ENCODE data around the gene PITPNC1. TPM values are rescaled to one million over a fixed set of nuclear protein-coding genes. Genes with fewer than 3 reads are reported as not detected.

PITPNC1 gene
- total and polyA plus RNA-seq, 2 donors (not counting 3 experiments of a cell fraction or from before 2014, with no cell fraction given) = 2.4 to 9.6 TPM

DNA sequence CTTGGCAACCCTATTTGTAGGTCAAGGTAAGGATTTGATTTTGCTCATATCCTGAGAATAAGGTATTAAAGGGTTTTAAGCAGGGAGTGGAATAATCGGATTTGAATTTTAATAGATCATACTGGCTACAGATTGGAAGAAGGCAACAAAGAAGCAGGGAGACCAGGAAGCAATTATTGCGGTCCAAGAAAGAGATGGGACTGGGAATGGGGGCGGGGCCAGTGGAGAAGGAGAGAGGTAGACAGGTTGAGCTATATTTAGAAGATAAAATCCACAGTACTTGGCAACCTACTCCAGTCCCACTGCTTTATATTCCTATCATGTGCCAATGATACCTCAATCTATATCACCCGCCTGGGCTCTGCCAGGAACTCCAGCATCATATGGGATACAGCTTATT, 334.8 kb downstream of the PITPNC1 start:
- FAIRE-seq (no peak), DNase-seq (ENCODE audit: low read depth, low spot score) (no peak)
- Histone ChIP-seq H3K4me1 (ENCODE audit: control insufficient read depth, extremely low read depth, insufficient read depth, low read length) (peaks cover 2% of the 10 kb centered on the region), H3K36me3 (ENCODE audit: control insufficient read depth in 2 of 2, extremely low read depth in 1 of 2, insufficient read depth in 2 of 2, low read length in 2 of 2) (no peaks in the 10 kb centered on the region), H3K9me3 (replicated peaks; ENCODE audit: control insufficient read depth, insufficient read depth, low read length) (no peaks in the 10 kb centered on the region), H3K27me3 (ENCODE audit: control insufficient read depth in 2 of 2, insufficient read depth in 2 of 2, low read length in 2 of 2) (peaks cover 0 to 2% of the 10 kb centered on the region in 2 experiments), H3K9me1 (replicated peaks; ENCODE audit: control insufficient read depth, extremely low read depth, insufficient read depth, low read length) (no peaks in the 10 kb centered on the region), H3K79me2 (ENCODE audit: control insufficient read depth, insufficient read depth, low read length) (no peaks in the 10 kb centered on the region), H3K27ac (ENCODE audit: insufficient read depth, low read depth, low read length) (no peak overlapping the region), H3K9ac (replicated peaks; ENCODE audit: extremely low read depth, insufficient read depth, low read length) (no peak overlapping the region), H4K20me1 (replicated peaks; ENCODE audit: control insufficient read depth, extremely low read depth, insufficient read depth, low read length) (no peaks in the 10 kb centered on the region), H2AFZ (ENCODE audit: low read depth, low read length) (no peak overlapping the region), H3K4me2 (ENCODE audit: insufficient read depth, low read length) (no peak overlapping the region), H3K4me3 (replicated peaks in 1 of 3; ENCODE audit: insufficient read depth in 1 of 3, low read depth in 1 of 3, low read length in 3 of 3) (no peak overlapping the region)
- intact Hi-C loops (cut with micrococcal nuclease) = no loop called here
- TF ChIP-seq POLR2AphosphoS5 (IDR thresholded peaks at IDR 0.05; ENCODE audit: insufficient read depth, low read depth, low read length) (no peak), POLR2A (IDR thresholded peaks at IDR 0.05; ENCODE audit: low read depth, low read length) (no peak), EZH2 (IDR thresholded peaks at IDR 0.05; ENCODE audit: borderline replicate concordance, low read depth, low read length, severe bottlenecking) (no peak), JUN (IDR thresholded peaks at IDR 0.05; ENCODE audit: borderline replicate concordance, insufficient read depth, insufficient read length, low read depth) (no peak), FOS (IDR thresholded peaks at IDR 0.05; ENCODE audit: borderline replicate concordance, insufficient read depth, low read length) (no peak), MYC (IDR thresholded peaks at IDR 0.05; ENCODE audit: low read depth, low read length) (no peak), GATA2 (IDR thresholded peaks at IDR 0.05; ENCODE audit: insufficient read depth, insufficient read length, low read depth, low read length) (no peak)
- TF ChIP-seq, protein P1, sequence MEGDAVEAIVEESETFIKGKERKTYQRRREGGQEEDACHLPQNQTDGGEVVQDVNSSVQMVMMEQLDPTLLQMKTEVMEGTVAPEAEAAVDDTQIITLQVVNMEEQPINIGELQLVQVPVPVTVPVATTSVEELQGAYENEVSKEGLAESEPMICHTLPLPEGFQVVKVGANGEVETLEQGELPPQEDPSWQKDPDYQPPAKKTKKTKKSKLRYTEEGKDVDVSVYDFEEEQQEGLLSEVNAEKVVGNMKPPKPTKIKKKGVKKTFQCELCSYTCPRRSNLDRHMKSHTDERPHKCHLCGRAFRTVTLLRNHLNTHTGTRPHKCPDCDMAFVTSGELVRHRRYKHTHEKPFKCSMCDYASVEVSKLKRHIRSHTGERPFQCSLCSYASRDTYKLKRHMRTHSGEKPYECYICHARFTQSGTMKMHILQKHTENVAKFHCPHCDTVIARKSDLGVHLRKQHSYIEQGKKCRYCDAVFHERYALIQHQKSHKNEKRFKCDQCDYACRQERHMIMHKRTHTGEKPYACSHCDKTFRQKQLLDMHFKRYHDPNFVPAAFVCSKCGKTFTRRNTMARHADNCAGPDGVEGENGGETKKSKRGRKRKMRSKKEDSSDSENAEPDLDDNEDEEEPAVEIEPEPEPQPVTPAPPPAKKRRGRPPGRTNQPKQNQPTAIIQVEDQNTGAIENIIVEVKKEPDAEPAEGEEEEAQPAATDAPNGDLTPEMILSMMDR (IDR thresholded peaks at IDR 0.05; ENCODE audit: extremely low read depth in 1 of 2, insufficient read depth in 1 of 2, low read depth in 1 of 2, low read length in 2 of 2) = no peak
- TF ChIP-seq, protein P2, sequence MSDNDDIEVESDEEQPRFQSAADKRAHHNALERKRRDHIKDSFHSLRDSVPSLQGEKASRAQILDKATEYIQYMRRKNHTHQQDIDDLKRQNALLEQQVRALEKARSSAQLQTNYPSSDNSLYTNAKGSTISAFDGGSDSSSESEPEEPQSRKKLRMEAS (IDR thresholded peaks at IDR 0.05; ENCODE audit: insufficient read depth, insufficient read length) = no peak
- POLR2A ChIA-PET = no interaction called here
- no TSS peak for BruUV-seq (replicated peaks)
- CTCF ChIA-PET = interaction anchor here (0.6 kb wide), 1 partner anchor 41 kb away, joined by 3 read pairs; no protein-coding TSS in a partner anchor
- dilution Hi-C loops (cut with MboI; ENCODE audit: extremely low pct_ligation_motif_present, low sequenced_read_pairs) = no loop called here

Measured in endothelial cell of umbilical vein (primary cell).